ENCODE results near the gene GPR12.

DNA sequence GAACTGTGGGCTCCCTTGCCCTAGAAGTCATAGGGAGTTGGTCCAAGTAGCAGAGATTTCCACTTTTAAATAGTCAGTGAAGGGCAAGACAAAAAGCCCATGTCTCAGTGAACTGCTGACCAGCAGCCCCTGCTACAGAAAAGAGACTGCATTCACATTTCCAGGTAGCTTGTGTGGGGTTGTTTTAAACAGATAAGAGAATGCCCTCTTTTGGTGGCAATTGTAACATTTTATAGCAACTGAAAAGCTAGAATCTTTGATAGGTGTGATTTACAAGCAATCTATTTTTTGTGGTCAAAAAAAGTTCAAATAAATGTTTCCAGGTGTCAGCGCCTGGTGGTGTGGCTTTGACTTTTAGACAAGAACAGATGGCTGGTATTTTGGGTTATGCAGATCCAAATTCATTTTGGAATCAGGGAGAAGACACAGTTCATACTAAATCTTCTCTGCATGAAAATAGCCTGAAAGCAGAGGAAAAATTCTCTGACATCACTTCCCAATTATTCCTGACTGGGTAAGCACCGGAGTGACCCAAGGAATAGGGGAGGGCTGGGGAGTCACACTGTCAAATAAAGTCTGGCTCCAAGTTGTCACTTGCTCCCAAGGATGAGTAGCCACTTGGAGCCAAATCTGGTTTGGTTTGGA, 26.2 kb upstream of the GPR12 start:
- no peak for TF ChIP-seq POLR2A (IDR thresholded peaks at IDR 0.05)
- TF ChIP-seq, protein P1, sequence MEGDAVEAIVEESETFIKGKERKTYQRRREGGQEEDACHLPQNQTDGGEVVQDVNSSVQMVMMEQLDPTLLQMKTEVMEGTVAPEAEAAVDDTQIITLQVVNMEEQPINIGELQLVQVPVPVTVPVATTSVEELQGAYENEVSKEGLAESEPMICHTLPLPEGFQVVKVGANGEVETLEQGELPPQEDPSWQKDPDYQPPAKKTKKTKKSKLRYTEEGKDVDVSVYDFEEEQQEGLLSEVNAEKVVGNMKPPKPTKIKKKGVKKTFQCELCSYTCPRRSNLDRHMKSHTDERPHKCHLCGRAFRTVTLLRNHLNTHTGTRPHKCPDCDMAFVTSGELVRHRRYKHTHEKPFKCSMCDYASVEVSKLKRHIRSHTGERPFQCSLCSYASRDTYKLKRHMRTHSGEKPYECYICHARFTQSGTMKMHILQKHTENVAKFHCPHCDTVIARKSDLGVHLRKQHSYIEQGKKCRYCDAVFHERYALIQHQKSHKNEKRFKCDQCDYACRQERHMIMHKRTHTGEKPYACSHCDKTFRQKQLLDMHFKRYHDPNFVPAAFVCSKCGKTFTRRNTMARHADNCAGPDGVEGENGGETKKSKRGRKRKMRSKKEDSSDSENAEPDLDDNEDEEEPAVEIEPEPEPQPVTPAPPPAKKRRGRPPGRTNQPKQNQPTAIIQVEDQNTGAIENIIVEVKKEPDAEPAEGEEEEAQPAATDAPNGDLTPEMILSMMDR (IDR thresholded peaks at IDR 0.05) = no peak

Data from right lobe of liver (tissue), 4 donors.